ENCODE data around the gene MUC12. TPM values are rescaled to one million over a fixed set of nuclear protein-coding genes. Genes with fewer than 3 reads are reported as not detected.

The MUC12 gene
- total RNA-seq, 5 donors from 2014 or later (not counting 1 experiment from before 2014, with no cell fraction given): 0.09 to 0.51 (median 0.33) TPM; not detected in 2

DNA sequence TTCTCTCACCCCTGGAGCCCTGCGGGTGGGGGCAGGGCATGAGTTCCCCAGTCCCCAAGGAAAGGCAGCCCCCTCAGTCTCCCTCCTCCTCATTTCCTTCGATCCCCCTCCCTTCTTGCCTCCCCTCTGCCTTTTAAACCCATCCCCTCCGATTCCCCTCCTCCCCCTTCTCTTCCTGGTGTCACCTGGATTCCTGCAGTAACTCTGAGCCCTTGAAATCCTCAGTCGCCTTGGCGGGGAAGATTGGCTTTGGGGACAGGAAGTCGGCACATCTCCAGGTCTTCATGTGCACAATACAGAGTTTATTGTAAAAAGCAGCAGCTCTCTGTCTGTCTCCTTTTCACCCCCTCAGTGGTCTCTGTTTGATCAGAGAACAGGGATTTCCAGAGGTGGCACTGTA lies 1.3 kb upstream of the MUC12 start:
- no peaks in the 10 kb centered on the region for H3K36me3 ChIP-seq (ENCODE audit: control insufficient read depth in 2 of 2, extremely low read depth in 1 of 2, insufficient read depth in 1 of 2, low read length in 1 of 2)
- no peak for ATAC-seq (replicated peaks in 1 of 4)
- peaks cover 8 to 76% of the 10 kb centered on the region in 2 experiments for H3K27me3 ChIP-seq (replicated peaks in 1 of 2; ENCODE audit: control insufficient read depth in 2 of 2, extremely low read depth in 1 of 2, insufficient read depth in 2 of 2, low read length in 1 of 2)
- peaks cover 4% of the 10 kb centered on the region for H3K36me3 Mint-ChIP-seq
- no peaks in the 10 kb centered on the region for H3K9me3 ChIP-seq
- H3K4me1 ChIP-seq (ENCODE audit: control insufficient read depth in 1 of 2, extremely low read depth in 1 of 2, insufficient read depth in 2 of 2, low read length in 2 of 2): peaks cover 0 to 27% of the 10 kb centered on the region in 2 experiments
- H3K4me3 ChIP-seq (ENCODE audit: control insufficient read depth in 1 of 2, extremely low read depth in 1 of 2, low read length in 1 of 2): no peak overlapping the region
- H3K27ac ChIP-seq (ENCODE audit: low read length): no peak overlapping the region
- ChIA-PET CTCF (no interaction called here), POLR2A (no interaction called here)
- H3K4me1 Mint-ChIP-seq: peaks cover 20 to 24% (median 21%) of the 10 kb centered on the region in 3 donors
- peaks cover 52 to 59% of the 10 kb centered on the region in 2 donors for H3K27me3 Mint-ChIP-seq
- no peak overlapping the region for H3K27ac Mint-ChIP-seq
- no peak for DNase-seq
- H3K4me3 Mint-ChIP-seq: peak overlapping the region in 1 of 3 donors; percentile 84
- WGBS (ENCODE audit: insufficient coverage): 10% methylated on average over 5 of the region's 6 CpGs
- no peaks in the 10 kb centered on the region for H3K9me3 Mint-ChIP-seq

- H3K9me3 Mint-ChIP-seq: no peaks in the 10 kb centered on the region
- DNase-seq (no peak), ATAC-seq (replicated peaks in 1 of 4) (no peak)
- H3K27ac ChIP-seq (ENCODE audit: low read length): no peak overlapping the region
- H3K36me3 Mint-ChIP-seq: peaks cover 4% of the 10 kb centered on the region
- ChIA-PET CTCF (no interaction called here), POLR2A (no interaction called here)
- H3K4me3 ChIP-seq (ENCODE audit: control insufficient read depth in 1 of 2, extremely low read depth in 1 of 2, low read length in 1 of 2): no peak overlapping the region
- peaks cover 7 to 71% of the 10 kb centered on the region in 2 experiments for H3K27me3 ChIP-seq (replicated peaks in 1 of 2; ENCODE audit: control insufficient read depth in 2 of 2, extremely low read depth in 1 of 2, insufficient read depth in 2 of 2, low read length in 1 of 2)
- no peak overlapping the region for H3K27ac Mint-ChIP-seq
- H3K36me3 ChIP-seq (ENCODE audit: control insufficient read depth in 2 of 2, extremely low read depth in 1 of 2, insufficient read depth in 1 of 2, low read length in 1 of 2): no peaks in the 10 kb centered on the region
- H3K4me1 Mint-ChIP-seq: peaks cover 20 to 24% (median 21%) of the 10 kb centered on the region in 3 donors
- no peak overlapping the region for H3K4me3 Mint-ChIP-seq
- peaks cover 0 to 27% of the 10 kb centered on the region in 2 experiments for H3K4me1 ChIP-seq (ENCODE audit: control insufficient read depth in 1 of 2, extremely low read depth in 1 of 2, insufficient read depth in 2 of 2, low read length in 2 of 2)
- 9% methylated on average over 3 of the region's 3 CpGs for WGBS (ENCODE audit: insufficient coverage)
- no peaks in the 10 kb centered on the region for H3K9me3 ChIP-seq
- H3K27me3 Mint-ChIP-seq: peaks cover 48 to 54% of the 10 kb centered on the region in 2 donors
These were observed 715 bp upstream of the MUC12 start for GRCh38 chr7:100968650-100969049.

DNA sequence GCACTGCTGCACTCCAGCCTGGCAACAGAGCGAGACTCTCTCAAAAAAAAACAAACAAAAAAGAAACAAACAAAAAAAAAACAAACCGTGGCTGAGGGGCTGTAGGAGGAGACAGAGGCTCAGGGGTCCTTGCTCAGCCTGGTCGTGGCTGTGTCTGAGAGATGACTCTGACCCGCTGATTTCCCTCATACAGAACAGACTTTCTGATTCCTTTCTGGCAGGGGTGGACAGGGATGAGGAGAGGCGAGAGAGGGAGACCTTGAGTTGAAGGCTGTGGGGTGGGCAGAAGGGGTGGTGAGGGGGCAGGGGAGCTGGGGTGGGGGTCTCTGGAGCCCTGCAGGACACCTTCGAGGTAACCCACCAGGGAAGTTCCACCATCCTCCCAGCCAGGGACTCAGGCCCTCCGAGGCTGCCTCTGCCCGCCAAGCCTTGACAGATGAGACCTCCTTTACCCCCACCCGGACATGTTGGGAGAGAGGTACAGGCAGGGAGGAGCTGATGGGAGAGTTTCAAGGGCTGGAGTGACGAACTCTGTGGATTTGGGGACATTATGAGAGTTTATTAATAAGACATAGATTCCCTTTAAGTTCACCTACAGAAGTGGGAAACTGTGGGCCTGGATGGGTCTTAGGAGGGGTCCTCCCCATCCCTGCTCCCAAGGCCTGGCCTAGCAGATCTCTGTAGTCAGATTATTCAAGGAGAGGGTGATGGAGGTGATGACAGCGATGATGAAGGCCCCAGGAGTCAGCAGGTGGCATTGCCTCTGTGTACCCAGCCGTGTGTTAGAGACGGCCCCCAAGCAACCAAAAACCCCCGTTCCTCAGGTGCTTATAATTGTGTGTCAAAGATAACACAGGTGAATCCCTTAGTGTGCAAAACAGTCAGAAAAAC lies 2.0 kb downstream of the MUC12 start:
- peaks cover 10 to 14% (median 12%) of the 10 kb centered on the region in 3 donors for H3K4me1 Mint-ChIP-seq
- POLR2A ChIA-PET: no interaction called here
- H3K9me3 Mint-ChIP-seq: peaks cover 0 to 6% (median 5%) of the 10 kb centered on the region in 3 donors
- Histone ChIP-seq H3K9me3 (no peaks in the 10 kb centered on the region), H3K27ac (ENCODE audit: low read length) (no peak overlapping the region), H3K4me3 (ENCODE audit: control insufficient read depth in 1 of 2, extremely low read depth in 1 of 2, low read length in 1 of 2) (no peak overlapping the region), H3K27me3 (replicated peaks in 1 of 2; ENCODE audit: control insufficient read depth in 2 of 2, extremely low read depth in 1 of 2, insufficient read depth in 2 of 2, low read length in 1 of 2) (peaks cover 4 to 56% of the 10 kb centered on the region in 2 experiments), H3K36me3 (ENCODE audit: control insufficient read depth in 2 of 2, extremely low read depth in 1 of 2, insufficient read depth in 1 of 2, low read length in 1 of 2) (no peaks in the 10 kb centered on the region), H3K4me1 (ENCODE audit: control insufficient read depth in 1 of 2, extremely low read depth in 1 of 2, insufficient read depth in 2 of 2, low read length in 2 of 2) (peaks cover 0 to 6% of the 10 kb centered on the region in 2 experiments)
- DNase-seq (no peak), ATAC-seq (replicated peaks in 1 of 4) (no peak)
- 38% methylated on average over 5 of the region's 14 CpGs for WGBS (ENCODE audit: insufficient coverage)
- no peak overlapping the region for H3K4me3 Mint-ChIP-seq
- peaks cover 4% of the 10 kb centered on the region for H3K36me3 Mint-ChIP-seq
- CTCF ChIA-PET: interaction anchor here in 1 of 2 donors (0.6 kb wide), 1 partner anchor 237 kb away, joined by 4 read pairs; no protein-coding TSS in a partner anchor
- H3K27me3 Mint-ChIP-seq: peaks cover 36 to 43% of the 10 kb centered on the region in 2 donors
- H3K27ac Mint-ChIP-seq: no peak overlapping the region

GRCh38 chr7:100972002-100972347 lies 2.6 kb downstream of the MUC12 start:
- 45% methylated on average over 7 of the region's 7 CpGs for WGBS (ENCODE audit: insufficient coverage)
- CTCF ChIA-PET: no interaction called here
- peaks cover 4 to 50% of the 10 kb centered on the region in 2 experiments for H3K27me3 ChIP-seq (replicated peaks in 1 of 2; ENCODE audit: control insufficient read depth in 2 of 2, extremely low read depth in 1 of 2, insufficient read depth in 2 of 2, low read length in 1 of 2)
- peaks cover 0 to under 1% of the 10 kb centered on the region in 2 experiments for H3K4me1 ChIP-seq (ENCODE audit: control insufficient read depth in 1 of 2, extremely low read depth in 1 of 2, insufficient read depth in 2 of 2, low read length in 2 of 2)
- no peak overlapping the region for H3K27ac Mint-ChIP-seq
- H3K36me3 Mint-ChIP-seq: peaks cover 4% of the 10 kb centered on the region
- DNase-seq: no peak
- peaks cover 31 to 38% of the 10 kb centered on the region in 2 donors for H3K27me3 Mint-ChIP-seq
- POLR2A ChIA-PET: no interaction called here
- H3K27ac ChIP-seq (ENCODE audit: low read length): no peak overlapping the region
- no peak overlapping the region for H3K4me3 Mint-ChIP-seq
- H3K4me1 Mint-ChIP-seq: peaks cover 6 to 9% (median 7%) of the 10 kb centered on the region in 3 donors
- H3K36me3 ChIP-seq (ENCODE audit: control insufficient read depth in 2 of 2, extremely low read depth in 1 of 2, insufficient read depth in 1 of 2, low read length in 1 of 2): no peaks in the 10 kb centered on the region
- H3K9me3 ChIP-seq: no peaks in the 10 kb centered on the region
- peaks cover 0 to 6% (median 5%) of the 10 kb centered on the region in 3 donors for H3K9me3 Mint-ChIP-seq
- H3K4me3 ChIP-seq (ENCODE audit: control insufficient read depth in 1 of 2, extremely low read depth in 1 of 2, low read length in 1 of 2): no peak overlapping the region
- no peak for ATAC-seq (replicated peaks in 1 of 4)

- Mint-ChIP-seq H3K4me1 (no peaks in the 10 kb centered on the region), H3K4me3 (no peak overlapping the region), H3K27ac (no peak overlapping the region), H3K27me3 (peaks cover 12 to 24% of the 10 kb centered on the region in 2 donors), H3K9me3 (peaks cover 0 to 6% (median 5%) of the 10 kb centered on the region in 3 donors), H3K36me3 (peaks cover 4% of the 10 kb centered on the region)
- 29% methylated on average over 1 of the region's 2 CpGs for WGBS (ENCODE audit: insufficient coverage)
- ChIA-PET CTCF (no interaction called here), POLR2A (no interaction called here)
- H3K27me3 ChIP-seq (replicated peaks in 1 of 2; ENCODE audit: control insufficient read depth in 2 of 2, extremely low read depth in 1 of 2, insufficient read depth in 2 of 2, low read length in 1 of 2): peaks cover 0 to 32% of the 10 kb centered on the region in 2 experiments
- ATAC-seq (replicated peaks in 1 of 4) (no peak), DNase-seq (no peak)
- no peaks in the 10 kb centered on the region for H3K9me3 ChIP-seq
- H3K36me3 ChIP-seq (ENCODE audit: control insufficient read depth in 2 of 2, extremely low read depth in 1 of 2, insufficient read depth in 1 of 2, low read length in 1 of 2): no peaks in the 10 kb centered on the region
- no peak overlapping the region for H3K27ac ChIP-seq (ENCODE audit: low read length)
- H3K4me1 ChIP-seq (ENCODE audit: control insufficient read depth in 1 of 2, extremely low read depth in 1 of 2, insufficient read depth in 2 of 2, low read length in 2 of 2): no peaks in the 10 kb centered on the region
- H3K4me3 ChIP-seq (ENCODE audit: control insufficient read depth in 1 of 2, extremely low read depth in 1 of 2, low read length in 1 of 2): no peak overlapping the region
These were observed 4.7 kb downstream of the MUC12 start for GRCh38 chr7:100974021-100974420.

- POLR2A ChIA-PET: no interaction called here
- 53% methylated on average over 2 of the region's 3 CpGs for WGBS (ENCODE audit: insufficient coverage)
- H3K4me3 ChIP-seq (ENCODE audit: control insufficient read depth in 1 of 2, extremely low read depth in 1 of 2, low read length in 1 of 2): no peak overlapping the region
- Mint-ChIP-seq H3K27ac (no peak overlapping the region), H3K4me1 (no peaks in the 10 kb centered on the region), H3K9me3 (peaks cover 0 to 6% (median 5%) of the 10 kb centered on the region in 3 donors), H3K27me3 (peaks cover 3 to 17% of the 10 kb centered on the region in 2 donors), H3K36me3 (peaks cover 4% of the 10 kb centered on the region), H3K4me3 (no peak overlapping the region)
- DNase-seq: no peak
- no peak overlapping the region for H3K27ac ChIP-seq (ENCODE audit: low read length)
- CTCF ChIA-PET: no interaction called here
- no peaks in the 10 kb centered on the region for H3K36me3 ChIP-seq (ENCODE audit: control insufficient read depth in 2 of 2, extremely low read depth in 1 of 2, insufficient read depth in 1 of 2, low read length in 1 of 2)
- H3K9me3 ChIP-seq: no peaks in the 10 kb centered on the region
- ATAC-seq (replicated peaks in 1 of 4): no peak
- peaks cover 0 to 23% of the 10 kb centered on the region in 2 experiments for H3K27me3 ChIP-seq (replicated peaks in 1 of 2; ENCODE audit: control insufficient read depth in 2 of 2, extremely low read depth in 1 of 2, insufficient read depth in 2 of 2, low read length in 1 of 2)
- no peaks in the 10 kb centered on the region for H3K4me1 ChIP-seq (ENCODE audit: control insufficient read depth in 1 of 2, extremely low read depth in 1 of 2, insufficient read depth in 2 of 2, low read length in 2 of 2)
These were observed 6.0 kb downstream of the MUC12 start for GRCh38 chr7:100975371-100975821.
